Psoas muscle (tissue), 8 donors: ENCODE data around the gene C12orf57. TPM values are rescaled to one million over a fixed set of nuclear protein-coding genes. Genes with fewer than 3 reads are reported as not detected.

ENCODE experiments used
- ATAC-seq, 4 donors: fragments of 200-7000 bp; cut with Tn5 transposase; one replicate each; pipeline ENCODE4 v1.9.1; 2020; ENCODE audit warnings: moderate library complexity in 3 of 4, mild to moderate bottlenecking in 2 of 4
- DNase-seq, 2 donors: peaks; one replicate each; pipeline ENCODE4 v3.0.0-alpha.2; 2020
- H3K27ac ChIP-seq: fragments of 200-600 bp; one replicate; pipeline ENCODE4 v1.8.0; 2022
- H3K27me3 ChIP-seq, 3 donors: fragments of 200-600 bp in 1 of 3; one replicate each; pipeline versions ENCODE4 v1.6.1 to v1.8.0; 2013 to 2022; ENCODE audit warnings: low read length in 2 of 3, mild to moderate bottlenecking in 2 of 3, moderate library complexity in 1 of 3; ENCODE audit not compliant: insufficient read depth in 3 of 3
- H3K36me3 ChIP-seq, 2 donors: fragments of 200-600 bp in 1 of 2; one replicate each; pipeline versions ENCODE4 v1.6.1 to v1.8.0; 2013 to 2022; ENCODE audit warnings: low read depth in 1 of 2, mild to moderate bottlenecking in 1 of 2, moderate library complexity in 1 of 2; ENCODE audit not compliant: insufficient read depth in 1 of 2
- H3K4me1 ChIP-seq: fragments of 200-600 bp; one replicate; pipeline ENCODE4 v1.8.0; 2022
- H3K4me3 ChIP-seq: fragments of 200-600 bp; one replicate; pipeline ENCODE4 v1.8.0; 2022; ENCODE audit warnings: mild to moderate bottlenecking
- H3K9me3 ChIP-seq: fragments of 200-600 bp; one replicate; pipeline ENCODE4 v1.8.0; 2022
- CTCF ChIP-seq: fragments of 200-600 bp; IDR thresholded peaks from one replicate; pipeline ENCODE4 v1.8.0; 2022; ENCODE audit warnings: antibody characterized with exemption
- WGBS, 3 donors: extraction: QIAGEN DNeasy Blood & Tissue Kit; methylation state at CpG; one replicate each; pipeline versions ENCODE4 v1.1.6 to v1.1.7; 2013; 5-methylcytosine and 5-hydroxymethylcytosine counted together
- intact Hi-C, 2 donors: fragments of 100-400 bp; cut with DNase I; formaldehyde crosslinking; loops; one replicate each; pipeline versions ENCODE4 v1.11.0 to v1.14.2; 2022
- polyA plus RNA-seq, 3 donors: library from polyadenylated mRNA; stranded (reverse); fragments of 200-250 nt; gene quantifications; one replicate each; pipeline ENCODE4 v1.2.3, GENCODE V29; 2013
- total RNA-seq, 4 donors: library from RNA; stranded (reverse); fragmentation: NEBNext Ultra II Directional in 2 of 4; extraction: Animal tissue kit (Norgen Biotek cat#: 25700) in 2 of 4; gene quantifications; one replicate each; pipeline versions ENCODE4 v1.2.1 to v1.2.4, GENCODE V29; 2021 to 2023
- donor health status: healthy with polysubstance abuse.
- donor health status: DM: no; HTN: no; CAD: no; lungs with moderate emphysema.
- donor health status: Bipolar disorder and iron deficiency.
- donor health status: healthy.
- donor health status: DM: yes; HTN: yes; CAD: no.
- donor health status: DM: no; HTN: no; CAD: no.
- donor health status: DM: no; HTN: no; CAD: no.
- donor health status: DM: yes; HTN: yes; CAD: no.

C12orf57 gene
- total and polyA plus RNA-seq, 7 donors: 80.4 to 269 (median 110) TPM

GRCh38 chr12:6932766-6933165 is 11.1 kb upstream of the C12orf57 start:
- peaks cover 29% of the 10 kb centered on the region for H3K4me1 ChIP-seq
- peak overlapping the region; percentile 66 for H3K27ac ChIP-seq
- ATAC-seq: no peak
- H3K9me3 ChIP-seq: no peaks in the 10 kb centered on the region
- no peak overlapping the region for H3K4me3 ChIP-seq
- no peak for DNase-seq
- no peak for TF ChIP-seq CTCF
- intact Hi-C loops: no loop called here
- H3K36me3 ChIP-seq: peaks cover 0 to 34% of the 10 kb centered on the region in 2 donors
- H3K27me3 ChIP-seq: no peaks in the 10 kb centered on the region
- WGBS, 3 donors: 48 to 65% (median 55%) methylated on average over 1 of the region's 1 CpG

GRCh38 chr12:6934110-6934509 is 9.7 kb upstream of the C12orf57 start:
- peaks cover 37% of the 10 kb centered on the region for H3K4me1 ChIP-seq
- peak in 1 of 2 donors; percentile 65 for DNase-seq
- ATAC-seq: no peak
- peak overlapping the region; percentile 66 for H3K27ac ChIP-seq
- 37 to 49% (median 47%) methylated on average over 7 to 8 of the region's 8 CpGs for WGBS, 3 donors
- TF ChIP-seq CTCF: no peak
- no peaks in the 10 kb centered on the region for H3K9me3 ChIP-seq
- no peaks in the 10 kb centered on the region for H3K27me3 ChIP-seq
- intact Hi-C loops: no loop called here
- peaks cover 0 to 37% of the 10 kb centered on the region in 2 donors for H3K36me3 ChIP-seq
- no peak overlapping the region for H3K4me3 ChIP-seq

GRCh38 chr12:6935371-6936193 is 8.2 kb upstream of the C12orf57 start:
- DNase-seq (peak in 1 of 2 donors; percentile 56), ATAC-seq (no peak)
- H3K9me3 ChIP-seq: no peaks in the 10 kb centered on the region
- H3K4me1 ChIP-seq: peaks cover 32% of the 10 kb centered on the region
- WGBS, 3 donors: 53 to 59% (median 58%) methylated on average over 14 of the region's 14 CpGs
- no peak overlapping the region for H3K4me3 ChIP-seq
- H3K36me3 ChIP-seq: peaks cover 0 to 50% of the 10 kb centered on the region in 2 donors
- no peak for TF ChIP-seq CTCF
- peak overlapping the region; percentile 66 for H3K27ac ChIP-seq
- intact Hi-C loops: loop anchor here in 1 of 2 donors (5.0 kb wide), 1 partner anchor 68 kb away; the partner anchor contains the start of gene TPI1
- no peaks in the 10 kb centered on the region for H3K27me3 ChIP-seq

GRCh38 chr12:6936194-6936635 is 7.6 kb upstream of the C12orf57 start:
- Histone ChIP-seq H3K9me3 (no peaks in the 10 kb centered on the region), H3K4me1 (peaks cover 32% of the 10 kb centered on the region), H3K36me3 (peaks cover 0 to 55% of the 10 kb centered on the region in 2 donors), H3K27me3 (no peaks in the 10 kb centered on the region), H3K27ac (peak overlapping the region; percentile 93), H3K4me3 (no peak overlapping the region)
- WGBS, 3 donors: 93 to 95% (median 93%) methylated on average over 3 of the region's 3 CpGs
- DNase-seq (no peak), ATAC-seq (no peak)
- no peak for TF ChIP-seq CTCF
- intact Hi-C loops: loop anchor here in 1 of 2 donors (5.0 kb wide), 1 partner anchor 69 kb away; the partner anchor contains the start of gene TPI1
